H1 (cell line): ENCODE data around the gene CENPA. TPM values are rescaled to one million over a fixed set of nuclear protein-coding genes. Genes with fewer than 3 reads are reported as not detected.

Experiments used
- CTCF ChIA-PET: fragments of 300-600 bp; sonication (Branson Sonifier 250); formaldehyde crosslinking; loops from one replicate; lab custom pipeline; 2021; ENCODE audit not compliant: partially characterized antibody; lab: Charles Lee
- POLR2A ChIA-PET: fragments of 300-600 bp; sonication (Branson Sonifier 250); formaldehyde crosslinking; loops from one replicate; lab custom pipeline; 2021; ENCODE audit warnings: inconsistent platforms; ENCODE audit not compliant: partially characterized antibody; lab: Charles Lee
- DNase-seq, 2 experiments: peaks; one replicate each; pipeline versions ENCODE4 v3.0.0 to v3.0.0-alpha.2; 2010 to 2022; ENCODE audit warnings: low spot score in 2 of 2, low read depth in 1 of 2, mixed read lengths in 1 of 2
- FAIRE-seq: peaks from 2 replicates; lab custom pipeline; 2011; peaks lifted over from hg19 to GRCh38; lab: Jason Lieb, UNC
- H2AFZ ChIP-seq: 2 replicates; pipeline ENCODE4 v1.8.1; 2012; ENCODE audit warnings: low read length, inconsistent platforms
- H2AK5ac ChIP-seq: 2 replicates; pipeline ENCODE4 v1.6.1; 2013; ENCODE audit warnings: low read depth, low read length
- H2BK120ac ChIP-seq: replicated peaks from 2 replicates; pipeline ENCODE3; 2013; ENCODE audit warnings: low read depth, low read length, inconsistent platforms
- H2BK12ac ChIP-seq: 2 replicates; pipeline ENCODE4 v1.6.1; 2013; ENCODE audit warnings: low read depth, low read length
- H2BK15ac ChIP-seq: 2 replicates; pipeline ENCODE4 v1.6.1; 2013; ENCODE audit warnings: low read length
- H2BK20ac ChIP-seq: 2 replicates; pipeline ENCODE4 v1.6.1; 2013; ENCODE audit warnings: low read length
- H2BK5ac ChIP-seq: 2 replicates; pipeline ENCODE4 v1.6.1; 2013; ENCODE audit warnings: low read depth, low read length
- H3K14ac ChIP-seq: 2 replicates; pipeline ENCODE4 v1.6.1; 2013; ENCODE audit warnings: inconsistent platforms; ENCODE audit not compliant: insufficient read length
- H3K18ac ChIP-seq: 2 replicates; pipeline ENCODE4 v1.6.1; 2013; ENCODE audit warnings: low read length; ENCODE audit errors: extremely low read depth
- H3K23ac ChIP-seq: 2 replicates; pipeline ENCODE4 v1.6.1; 2013; ENCODE audit warnings: inconsistent platforms; ENCODE audit not compliant: insufficient read length
- H3K23me2 ChIP-seq: 2 replicates; pipeline ENCODE4 v1.6.1; 2013; ENCODE audit warnings: low read depth, low read length
- H3K27ac ChIP-seq: 2 replicates; pipeline ENCODE4 v1.6.1; 2011; ENCODE audit warnings: low read depth, low read length, inconsistent platforms
- H3K27me3 ChIP-seq, 4 experiments: replicated peaks in 1 of 4; 1 replicate in 1 of 4; 2 replicates in 3 of 4; pipeline versions ENCODE4 v1.6.1 to v1.8.1; 2011 to 2013; ENCODE audit warnings: low read length in 3 of 4, mild to moderate bottlenecking in 3 of 4, inconsistent platforms in 2 of 4, mixed read lengths in 2 of 4, moderate library complexity in 1 of 4; ENCODE audit not compliant: control insufficient read depth in 3 of 4, insufficient read depth in 3 of 4; ENCODE audit errors: extremely low read depth in 1 of 4
- H3K36me3 ChIP-seq, 4 experiments: 2 replicates each; pipeline versions ENCODE4 v1.6.1 to v1.8.1; 2011 to 2013; ENCODE audit warnings: mild to moderate bottlenecking in 4 of 4, low read length in 3 of 4, moderate library complexity in 2 of 4, control low read depth in 1 of 4, inconsistent platforms in 1 of 4; ENCODE audit not compliant: insufficient read depth in 4 of 4, control insufficient read depth in 2 of 4
- H3K4ac ChIP-seq: replicated peaks from 2 replicates; pipeline ENCODE3; 2013; ENCODE audit warnings: low read length, low read depth, mixed read lengths, inconsistent platforms; ENCODE audit not compliant: insufficient read length
- H3K4me1 ChIP-seq, 4 experiments: replicated peaks in 1 of 4; 1 replicate in 1 of 4; 2 replicates in 3 of 4; pipeline versions ENCODE4 v1.6.1 to v1.8.1; 2011 to 2013; ENCODE audit warnings: low read length in 3 of 4, inconsistent platforms in 2 of 4, mixed read lengths in 1 of 4; ENCODE audit not compliant: insufficient read depth in 4 of 4, control insufficient read depth in 3 of 4
- H3K4me2 ChIP-seq, 2 experiments: 2 replicates each; pipeline versions ENCODE4 v1.6.1 to v1.8.1; 2011 to 2013; ENCODE audit warnings: low read depth in 2 of 2, low read length in 2 of 2, control low read depth in 1 of 2, inconsistent platforms in 1 of 2, mild to moderate bottlenecking in 1 of 2; ENCODE audit not compliant: insufficient read depth in 1 of 2
- H3K4me3 ChIP-seq, 4 experiments: fragments of 200-600, 300-600 bp in 1 of 4; sonication (generic), shearing (Covaris generic), sonication (Bioruptor Twin) in 1 of 4; 2 replicates each; pipeline versions ENCODE4 v1.5.1 to v1.8.1; 2011 to 2016; ENCODE audit warnings: low read length in 4 of 4, low read depth in 3 of 4, control low read depth in 2 of 4, inconsistent platforms in 2 of 4, mild to moderate bottlenecking in 2 of 4, mixed read lengths in 1 of 4, moderate library complexity in 1 of 4; ENCODE audit not compliant: insufficient read depth in 2 of 4; ENCODE audit errors: extremely low read depth in 1 of 4
- H3K56ac ChIP-seq: replicated peaks from 2 replicates; pipeline ENCODE3; 2013; ENCODE audit warnings: low read depth, mild to moderate bottlenecking, mixed read lengths, low read length, inconsistent platforms; ENCODE audit not compliant: insufficient read length
- H3K79me1 ChIP-seq: 2 replicates; pipeline ENCODE4 v1.6.1; 2013; ENCODE audit warnings: low read depth, low read length, control low read depth
- H3K79me2 ChIP-seq, 2 experiments: 2 replicates each; pipeline versions ENCODE4 v1.6.1 to v1.8.1; 2012 to 2013; ENCODE audit warnings: low read length in 2 of 2, mild to moderate bottlenecking in 2 of 2, inconsistent platforms in 1 of 2; ENCODE audit not compliant: insufficient read depth in 2 of 2, control insufficient read depth in 1 of 2
- H3K9ac ChIP-seq, 4 experiments: replicated peaks in 1 of 4; 1 replicate in 1 of 4; 2 replicates in 3 of 4; pipeline versions ENCODE4 v1.6.1 to v1.8.1; 2011 to 2013; ENCODE audit warnings: low read depth in 3 of 4, low read length in 3 of 4, control low read depth in 2 of 4, mild to moderate bottlenecking in 2 of 4, moderate library complexity in 2 of 4, inconsistent platforms in 1 of 4; ENCODE audit errors: extremely low read depth in 1 of 4
- H3K9me3 ChIP-seq, 2 experiments: 2 replicates each; pipeline versions ENCODE4 v1.6.1 to v1.8.1; 2012 to 2013; ENCODE audit warnings: mild to moderate bottlenecking in 2 of 2, moderate library complexity in 2 of 2, control low read depth in 1 of 2, inconsistent platforms in 1 of 2, low read depth in 1 of 2, low read length in 1 of 2, mixed read lengths in 1 of 2; ENCODE audit not compliant: insufficient read depth in 2 of 2
- H4K20me1 ChIP-seq, 2 experiments: replicated peaks in 1 of 2; 2 replicates each; pipeline versions ENCODE3 to v1.8.1; 2011 to 2013; ENCODE audit warnings: inconsistent platforms in 2 of 2, low read length in 2 of 2, mild to moderate bottlenecking in 1 of 2; ENCODE audit not compliant: insufficient read depth in 2 of 2, control insufficient read depth in 1 of 2
- H4K5ac ChIP-seq: 2 replicates; pipeline ENCODE4 v1.6.1; 2013; ENCODE audit warnings: low read length, low read depth, mixed read lengths, inconsistent platforms; ENCODE audit not compliant: insufficient read length
- H4K8ac ChIP-seq: 2 replicates; pipeline ENCODE4 v1.8.0; 2013; ENCODE audit warnings: mild to moderate bottlenecking, moderate library complexity, low read length, inconsistent platforms; ENCODE audit not compliant: insufficient read depth; ENCODE audit errors: extremely low read depth
- H4K91ac ChIP-seq: replicated peaks from 2 replicates; pipeline ENCODE3; 2013; ENCODE audit warnings: low read length, mixed read lengths, inconsistent platforms; ENCODE audit not compliant: insufficient read length
- CTCF ChIP-seq, 3 experiments: IDR thresholded peaks; 1 replicate in 2 of 3; 2 replicates in 1 of 3; pipeline versions ENCODE4 v1.5.1 to v1.6.1; 2011; ENCODE audit warnings: low read length in 3 of 3, mild to moderate bottlenecking in 3 of 3, inconsistent platforms in 2 of 3, low read depth in 1 of 3, moderate library complexity in 1 of 3; ENCODE audit not compliant: insufficient read depth in 1 of 3; ENCODE audit errors: control extremely low read depth in 1 of 3
- EGR1 ChIP-seq: IDR thresholded peaks from 2 replicates; pipeline ENCODE4 v1.6.1; 2011; ENCODE audit warnings: low read depth, low read length, borderline replicate concordance
- RAD21 ChIP-seq, 2 experiments: IDR thresholded peaks in 1 of 2; conservative IDR thresholded peaks in 1 of 2; 2 replicates each; pipeline ENCODE4 v1.6.1; 2011; ENCODE audit warnings: low read depth in 2 of 2, low read length in 2 of 2, improper control_type of control experiment in 1 of 2, inconsistent platforms in 1 of 2, mild to moderate bottlenecking in 1 of 2, moderate library complexity in 1 of 2
- RXRA ChIP-seq: IDR thresholded peaks from 2 replicates; pipeline ENCODE4 v1.6.1; 2011; ENCODE audit warnings: low read depth, mild to moderate bottlenecking, low read length, moderate library complexity; ENCODE audit not compliant: insufficient read depth
- WGBS, 2 experiments: shearing (Covaris generic) in 1 of 2; methylation state at CpG; one replicate each; pipeline versions ENCODE4 v1.1.6 to v1.1.7; 2013 to 2015; ENCODE audit warnings: low lambda C conversion rate in 2 of 2, mixed read lengths in 2 of 2, inconsistent platforms in 1 of 2, low coverage in 1 of 2, missing lambda C conversion rate in 1 of 2; ENCODE audit not compliant: insufficient replicate concordance in 2 of 2, insufficient coverage in 1 of 2, insufficient read length in 1 of 2; ENCODE audit errors: extremely low coverage in 1 of 2, missing lambda C conversion rate in 1 of 2; 5-methylcytosine and 5-hydroxymethylcytosine counted together
- polyA plus RNA-seq, 7 experiments: library from polyadenylated mRNA; depleted of rRNA in 3 of 7; stranded (reverse) in 5 of 7; unstranded in 2 of 7; fragments of >200 nt in 5 of 7; fragments of 200-250 nt in 2 of 7; gene quantifications; 1 replicate in 5 of 7; 2 replicates in 1 of 7; 4 replicates in 1 of 7; pipeline versions ENCODE4 v1.2.1 to v1.2.3, GENCODE V29; 2011 to 2013; ENCODE audit warnings: missing spikeins in 2 of 7, mixed read lengths in 2 of 7
- total RNA-seq: library from RNA; stranded (reverse); fragmentation: NEBNext Ultra II Directional; extraction: Animal tissue kit (Norgen Biotek cat#: 25700); gene quantifications from 2 replicates; pipeline ENCODE4 v1.2.1, GENCODE V29; 2021

CENPA gene
- total and polyA plus RNA-seq, 2 of the 8 experiments (the other 6 are each of a cell fraction or from before 2014, with no cell fraction given) = 19.4 to 30.9 TPM

DNA sequence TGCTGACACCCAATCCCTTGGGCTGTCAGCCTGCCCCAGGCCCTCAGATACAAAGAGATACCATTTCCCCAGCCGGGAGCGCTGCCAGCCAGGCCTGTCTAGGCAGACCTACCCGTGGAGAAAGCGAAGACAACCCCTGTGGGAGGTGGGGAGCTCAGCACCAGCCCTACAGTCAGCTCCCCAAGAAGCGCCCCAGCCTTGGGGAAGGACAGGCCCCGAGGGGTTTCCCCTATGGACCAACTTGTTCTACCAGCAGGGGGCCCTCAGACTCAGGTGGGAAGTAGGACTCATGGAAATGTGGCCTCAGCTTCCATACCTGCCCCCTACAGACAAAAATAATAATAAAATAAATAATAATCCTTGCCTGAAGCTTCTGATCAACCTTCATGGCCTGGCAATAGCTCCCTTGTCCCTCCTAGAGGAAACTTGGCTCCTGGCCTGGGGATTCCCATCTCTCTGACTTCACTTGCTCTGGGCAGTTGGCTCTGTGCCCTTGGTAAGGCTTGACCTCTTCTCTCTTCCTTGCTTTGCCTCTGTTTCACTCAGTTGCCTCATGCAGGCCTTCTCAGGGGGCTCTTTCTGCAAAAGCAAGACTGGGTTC is 14.8 kb upstream of the CENPA start:
- H4K5ac ChIP-seq = no peak overlapping the region
- TF ChIP-seq CTCF (IDR thresholded peaks at IDR 0.05; ENCODE audit: control extremely low read depth in 1 of 3, insufficient read depth in 1 of 3, low read depth in 1 of 3, low read length in 3 of 3) (peak in 2 of 3 experiments; percentile 11 to 55; a peak in 3 of 4 replicates), RXRA (no peak), EGR1 (no peak), RAD21 (IDR thresholded peaks at IDR 0.05 in 1 of 2, conservative IDR thresholded peaks at IDR 0.05 in 1 of 2; ENCODE audit: low read depth in 2 of 2, low read length in 2 of 2) (peak in 1 of 2 experiments; percentile 15; a peak in 2 of 4 replicates)
- H2AFZ ChIP-seq = no peak overlapping the region
- no peaks in the 10 kb centered on the region for H3K27me3 ChIP-seq
- H3K27ac ChIP-seq = no peak overlapping the region
- no peaks in the 10 kb centered on the region for H3K36me3 ChIP-seq
- H2BK15ac ChIP-seq = no peak overlapping the region
- no peak overlapping the region for H2BK5ac ChIP-seq
- no peak overlapping the region for H3K4me3 ChIP-seq
- H3K4me1 ChIP-seq = peaks cover 0 to 3% (median 1%) of the 10 kb centered on the region in 4 experiments; a peak in 4 of 7 replicates
- peaks cover 5 to 9% of the 10 kb centered on the region in 2 experiments for H4K20me1 ChIP-seq
- CTCF ChIA-PET = interaction anchor here (0.6 to 2.4 kb wide), 11 partner anchors 11 to 399 kb away, joined by 3 to 11 read pairs (median 3); partner anchors contain the start of gene CENPA
- no peaks in the 10 kb centered on the region for H3K23me2 ChIP-seq
- WGBS, 2 experiments = 88% methylated on average over 6 of the region's 6 CpGs; no CpG with 5 or more reads in 1 of the 2 experiments
- H3K9me3 ChIP-seq = no peaks in the 10 kb centered on the region
- no peak overlapping the region for H2BK120ac ChIP-seq
- no peak overlapping the region for H4K8ac ChIP-seq
- H3K23ac ChIP-seq = no peak overlapping the region
- no peak overlapping the region for H3K18ac ChIP-seq
- peaks cover 6% of the 10 kb centered on the region; the same call in 1 of the 2 replicates for H3K79me1 ChIP-seq
- H3K56ac ChIP-seq = no peak overlapping the region
- no peak overlapping the region for H3K4me2 ChIP-seq
- H3K4ac ChIP-seq = no peak overlapping the region
- FAIRE-seq = no peak
- H3K79me2 ChIP-seq = peaks cover 0 to 2% of the 10 kb centered on the region in 2 experiments; a peak in 1 of 4 replicates
- no peak overlapping the region for H4K91ac ChIP-seq
- DNase-seq = no peak
- no peak overlapping the region for H2AK5ac ChIP-seq
- H2BK12ac ChIP-seq = no peak overlapping the region
- POLR2A ChIA-PET = interaction anchor here (1.7 kb wide), 1 partner anchor 14 kb away, joined by 4 read pairs; no protein-coding TSS in a partner anchor
- H2BK20ac ChIP-seq = no peak overlapping the region
- no peak overlapping the region for H3K14ac ChIP-seq
- no peak overlapping the region for H3K9ac ChIP-seq
